Activated naive CD4-positive, alpha-beta T cell treated with anti-CD3 and anti-CD28 coated beads, Interleukin-2, amount 10 ng/mL, durations not matched to agents 5 hours and 36 hours (primary cell): ENCODE measurements around the gene MARCO. TPM values are rescaled to one million over a fixed set of nuclear protein-coding genes. Genes with fewer than 3 reads are reported as not detected.

ENCODE experiments used
- total RNA-seq, 2 experiments: library from RNA; stranded (reverse); gene quantifications; one replicate each; pipeline ENCODE4 v1.2.3, GENCODE V29; 2021

Gene MARCO, protein sequence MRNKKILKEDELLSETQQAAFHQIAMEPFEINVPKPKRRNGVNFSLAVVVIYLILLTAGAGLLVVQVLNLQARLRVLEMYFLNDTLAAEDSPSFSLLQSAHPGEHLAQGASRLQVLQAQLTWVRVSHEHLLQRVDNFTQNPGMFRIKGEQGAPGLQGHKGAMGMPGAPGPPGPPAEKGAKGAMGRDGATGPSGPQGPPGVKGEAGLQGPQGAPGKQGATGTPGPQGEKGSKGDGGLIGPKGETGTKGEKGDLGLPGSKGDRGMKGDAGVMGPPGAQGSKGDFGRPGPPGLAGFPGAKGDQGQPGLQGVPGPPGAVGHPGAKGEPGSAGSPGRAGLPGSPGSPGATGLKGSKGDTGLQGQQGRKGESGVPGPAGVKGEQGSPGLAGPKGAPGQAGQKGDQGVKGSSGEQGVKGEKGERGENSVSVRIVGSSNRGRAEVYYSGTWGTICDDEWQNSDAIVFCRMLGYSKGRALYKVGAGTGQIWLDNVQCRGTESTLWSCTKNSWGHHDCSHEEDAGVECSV
- total RNA-seq: not detected

DNA sequence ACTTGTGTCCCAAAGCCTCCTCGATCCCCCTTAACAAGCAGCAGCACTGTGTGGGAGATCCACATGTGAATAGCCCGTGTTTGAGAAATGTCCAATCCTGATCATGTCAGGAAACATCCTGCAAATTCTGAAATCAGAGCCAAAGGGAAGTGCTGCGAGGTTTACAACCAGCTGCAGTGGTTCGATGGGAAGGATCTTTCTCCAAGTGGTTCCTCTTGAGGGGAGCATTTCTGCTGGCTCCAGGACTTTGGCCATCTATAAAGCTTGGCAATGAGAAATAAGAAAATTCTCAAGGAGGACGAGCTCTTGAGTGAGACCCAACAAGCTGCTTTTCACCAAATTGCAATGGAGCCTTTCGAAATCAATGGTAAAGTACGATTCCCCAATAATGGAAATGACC, at the start of gene MARCO:
Gene MARCO (plus strand): TSS at position 164 of the 400 bp plus-strand sequence. CDS start 107 bp downstream, at position 271.

Other genes with a start within 250 kb of the MARCO start
- not detected for gene EN1, start 94.5 kb upstream of the MARCO start, total RNA-seq
- gene C1QL2, start 216.6 kb downstream of the MARCO start, total RNA-seq: not detected